A549 (cell line): Measurements from ENCODE around the gene TSHZ3. TPM values are rescaled to one million over a fixed set of nuclear protein-coding genes. Genes with fewer than 3 reads are reported as not detected.

Experiments
- ATAC-seq, 2 experiments: fragments of 200-7000 bp in 1 of 2; fragments of >200 bp in 1 of 2; cut with Nextera tagmentation in 1 of 2; cut with Tn5 transposase in 1 of 2; 3 replicates each; pipeline versions ENCODE4 v1.8.0 to v1.9.1; 2018 to 2020; ENCODE audit warnings: mild to moderate bottlenecking in 1 of 2, moderate library complexity in 1 of 2
- CTCF ChIA-PET: fragments of 300-600 bp; sonication (Branson Sonifier 250); formaldehyde crosslinking; extraction: SDS; loops from one replicate; lab custom pipeline; 2021; ENCODE audit warnings: antibody characterized with exemption, inconsistent platforms; lab: Yijun Ruan, JAX
- POLR2A ChIA-PET: fragments of 350-600 bp; formaldehyde crosslinking; extraction: SDS; loops from one replicate; lab custom pipeline; 2021; ENCODE audit warnings: antibody characterized with exemption, inconsistent platforms; lab: Yijun Ruan, JAX
- DNase-seq, 2 experiments: peaks; one replicate each; pipeline versions ENCODE4 v3.0.0 to v3.0.0-alpha.2; 2011 to 2016; ENCODE audit warnings: low read depth in 1 of 2, low spot score in 1 of 2
- FAIRE-seq: peaks from 2 replicates; lab custom pipeline; 2011; peaks lifted over from hg19 to GRCh38; lab: Jason Lieb, UNC
- H3K27ac ChIP-seq, 2 experiments: fragments of >200 bp; sonication (Bioruptor Twin); formaldehyde crosslinking; 3 replicates each; pipeline ENCODE4 v1.5.1; 2016 to 2017
- H3K4me1 ChIP-seq: fragments of >200 bp; sonication (Bioruptor Twin); formaldehyde crosslinking; 3 replicates; pipeline ENCODE4 v1.6.1; 2016
- H3K4me2 ChIP-seq: fragments of >200 bp; sonication (Bioruptor Twin); formaldehyde crosslinking; 3 replicates; pipeline ENCODE4 v1.6.1; 2016
- H3K4me3 ChIP-seq: fragments of >200 bp; sonication (Bioruptor Twin); formaldehyde crosslinking; 3 replicates; pipeline ENCODE4 v1.5.1; 2016
- H3K9me3 ChIP-seq: fragments of >200 bp; sonication (Bioruptor Twin); formaldehyde crosslinking; 3 replicates; pipeline ENCODE4 v1.6.1; 2016
- CBX2 ChIP-seq: fragments of 200-600 bp; sonication (generic); IDR thresholded peaks from 2 replicates; pipeline ENCODE4 v1.6.1; 2016; ENCODE audit warnings: low read depth, mild to moderate bottlenecking, borderline replicate concordance
- CEBPB ChIP-seq, 2 experiments: fragments of >200 bp in 1 of 2; sonication (Bioruptor Twin) in 1 of 2; formaldehyde crosslinking in 1 of 2; IDR thresholded peaks; 2 replicates each; pipeline ENCODE4 v1.6.1; 2012 to 2016
- EHF ChIP-seq: fragments of 250-450 bp; sonication (Bioruptor Pico); IDR thresholded peaks from 2 replicates; pipeline ENCODE4 v1.5.0; 2020; ENCODE audit warnings: mild to moderate bottlenecking
- EHMT2 ChIP-seq: fragments of 200-600 bp; sonication (generic); IDR thresholded peaks from 2 replicates; pipeline ENCODE4 v1.6.1; 2016; ENCODE audit warnings: antibody characterized with exemption, low read depth, mild to moderate bottlenecking, moderate library complexity
- FOSB ChIP-seq: fragments of 250-450 bp; sonication (Bioruptor Pico); IDR thresholded peaks from 2 replicates; pipeline ENCODE4 v1.5.0; 2020; ENCODE audit warnings: mild to moderate bottlenecking, moderate library complexity
- FOSL2 ChIP-seq, 2 experiments: fragments of 450-650 bp in 1 of 2; fragments of >200 bp in 1 of 2; sonication (Bioruptor Twin) in 1 of 2; formaldehyde crosslinking; IDR thresholded peaks; 2 replicates each; pipeline versions ENCODE4 v1.5.0 to v1.6.1; 2016 to 2020; ENCODE audit warnings: mild to moderate bottlenecking in 1 of 2, moderate library complexity in 1 of 2
- FOXS1 ChIP-seq: fragments of 250-450 bp; sonication (Bioruptor Pico); IDR thresholded peaks from 2 replicates; pipeline ENCODE4 v1.5.0; 2020; ENCODE audit warnings: mild to moderate bottlenecking, moderate library complexity
- JUNB ChIP-seq: fragments of >200 bp; sonication (Bioruptor Twin); formaldehyde crosslinking; IDR thresholded peaks from 2 replicates; pipeline ENCODE4 v1.6.1; 2016
- MYC ChIP-seq: IDR thresholded peaks from 2 replicates; pipeline ENCODE4 v1.6.1; 2012; ENCODE audit warnings: mild to moderate bottlenecking, inconsistent platforms, low read length, improper control_type of control experiment, borderline replicate concordance
- POLR2A ChIP-seq: IDR thresholded peaks from 2 replicates; pipeline ENCODE4 v1.6.1; 2012; ENCODE audit warnings: mild to moderate bottlenecking, low read length
- RFX5 ChIP-seq: fragments of 450-650 bp; IDR thresholded peaks from 2 replicates; pipeline ENCODE4 v1.7.1; 2014; ENCODE audit warnings: antibody characterized with exemption, mild to moderate bottlenecking, moderate library complexity
- RNF2 ChIP-seq: fragments of 200-600 bp; sonication (generic); IDR thresholded peaks from 2 replicates; pipeline ENCODE4 v1.6.1; 2016; ENCODE audit warnings: low read depth, mild to moderate bottlenecking, antibody characterized with exemption, moderate library complexity, borderline replicate concordance
- TP53 ChIP-seq: fragments of 250-450 bp; sonication (Bioruptor Pico); IDR thresholded peaks from 2 replicates; pipeline ENCODE4 v1.5.0; 2021; ENCODE audit warnings: mild to moderate bottlenecking, moderate library complexity
- ZC3H11A ChIP-seq: fragments of 450-650 bp; IDR thresholded peaks from 2 replicates; pipeline ENCODE4 v1.6.1; 2014; ENCODE audit warnings: antibody characterized with exemption, mild to moderate bottlenecking
- ZNF302 ChIP-seq: fragments of 250-450 bp; sonication (Bioruptor Pico); IDR thresholded peaks from 2 replicates; pipeline ENCODE4 v1.9.0; 2021; ENCODE audit warnings: inconsistent platforms, mild to moderate bottlenecking, moderate library complexity
- WGBS: methylation state at CpG from one replicate; pipeline ENCODE4 v1.1.6; 2017; ENCODE audit errors: missing lambda C conversion rate; 5-methylcytosine and 5-hydroxymethylcytosine counted together
- polyA plus RNA-seq, 4 experiments: library from polyadenylated mRNA; depleted of rRNA in 3 of 4; stranded (reverse); fragments of >200 nt; fragmentation: RNase III in 1 of 4; extraction: RNeasy Plus Mini Kit Qiagen cat#74134 plus additional on column Dnase treatment in 1 of 4; gene quantifications; 2 replicates in 3 of 4; 3 replicates in 1 of 4; pipeline ENCODE4 v1.2.3, GENCODE V29; 2011 to 2017
- TF ChIP-seq, protein P1 (sequence below): fragments of >200 bp; sonication (Bioruptor Twin); formaldehyde crosslinking; IDR thresholded peaks from 2 replicates; pipeline ENCODE4 v1.6.1; 2016
- TF ChIP-seq, protein P2 (sequence below): fragments of 450-650 bp; IDR thresholded peaks from 2 replicates; pipeline ENCODE4 v1.6.1; 2014; ENCODE audit warnings: antibody characterized with exemption
- TF ChIP-seq, protein P3 (sequence below): fragments of 150-350 bp; IDR thresholded peaks from 2 replicates; pipeline ENCODE4 v1.6.1; 2014; ENCODE audit warnings: low read depth, mild to moderate bottlenecking, low read length
- TF ChIP-seq, protein P4 (sequence below): fragments of >200 bp; sonication (Bioruptor Twin); formaldehyde crosslinking; IDR thresholded peaks from 3 replicates; pipeline ENCODE4 v1.5.1; 2016
- TF ChIP-seq, protein P5 (sequence below): IDR thresholded peaks from 2 replicates; pipeline ENCODE4 v1.6.1; 2012; ENCODE audit warnings: low read depth, borderline replicate concordance
- TF ChIP-seq, protein P6 (sequence below): IDR thresholded peaks from 2 replicates; pipeline ENCODE4 v1.6.1; 2012

TSHZ3 gene
- polyA plus RNA-seq, 2 of the 4 experiments (the other 2 are of a cell fraction): 0.92 to 2.0 TPM

DNA sequence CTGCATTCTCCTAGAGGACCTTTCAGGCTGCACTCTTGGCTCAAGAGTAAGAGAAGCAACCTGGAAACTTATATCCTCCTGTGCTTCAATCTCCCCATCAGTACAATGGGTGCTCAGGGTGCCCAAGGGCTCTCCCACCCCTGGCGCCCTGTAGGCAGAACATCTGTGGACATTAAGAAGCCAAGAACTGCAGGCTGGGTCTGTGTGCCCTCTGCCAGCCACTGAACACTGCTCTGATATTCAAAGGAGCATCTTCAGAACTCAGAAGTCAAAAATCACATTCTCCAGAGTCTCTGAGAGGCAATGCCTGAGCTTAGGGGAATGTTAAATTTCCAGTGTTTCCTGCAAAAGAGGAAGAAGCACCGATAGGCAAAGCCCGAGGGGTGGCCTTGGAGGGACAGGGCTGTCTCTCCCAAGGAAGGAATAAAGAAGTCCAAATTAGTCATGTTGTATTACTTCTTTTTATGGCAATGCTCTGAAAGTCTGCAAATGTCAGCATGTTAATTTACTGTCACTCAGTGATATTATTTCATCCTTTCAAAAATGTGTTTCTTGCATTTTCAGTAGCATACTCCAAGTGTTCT lies 88.1 kb downstream of the TSHZ3 start:
- FAIRE-seq (peak; percentile 63), ATAC-seq (no peak), DNase-seq (no peak)
- no peak overlapping the region for H3K27ac ChIP-seq
- no peak overlapping the region for H3K4me3 ChIP-seq
- H3K9me3 ChIP-seq: peaks cover 38% of the 10 kb centered on the region
- no peaks in the 10 kb centered on the region for H3K4me1 ChIP-seq
- 4% methylated on average over 3 of the region's 3 CpGs for WGBS
- POLR2A ChIA-PET: no interaction called here
- CTCF ChIA-PET: no interaction called here
- H3K4me2 ChIP-seq: no peak overlapping the region
- no peak for TF ChIP-seq ZNF302 (CRISPR knock-in tag)
- TF ChIP-seq, protein P1, sequence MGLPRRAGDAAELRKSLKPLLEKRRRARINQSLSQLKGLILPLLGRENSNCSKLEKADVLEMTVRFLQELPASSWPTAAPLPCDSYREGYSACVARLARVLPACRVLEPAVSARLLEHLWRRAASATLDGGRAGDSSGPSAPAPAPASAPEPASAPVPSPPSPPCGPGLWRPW: no peak
- TF ChIP-seq, protein P2, sequence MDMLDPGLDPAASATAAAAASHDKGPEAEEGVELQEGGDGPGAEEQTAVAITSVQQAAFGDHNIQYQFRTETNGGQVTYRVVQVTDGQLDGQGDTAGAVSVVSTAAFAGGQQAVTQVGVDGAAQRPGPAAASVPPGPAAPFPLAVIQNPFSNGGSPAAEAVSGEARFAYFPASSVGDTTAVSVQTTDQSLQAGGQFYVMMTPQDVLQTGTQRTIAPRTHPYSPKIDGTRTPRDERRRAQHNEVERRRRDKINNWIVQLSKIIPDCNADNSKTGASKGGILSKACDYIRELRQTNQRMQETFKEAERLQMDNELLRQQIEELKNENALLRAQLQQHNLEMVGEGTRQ: no peak
- TF ChIP-seq TP53 (CRISPR knock-in tag): no peak
- no peak for TF ChIP-seq JUNB
- TF ChIP-seq, protein P3, sequence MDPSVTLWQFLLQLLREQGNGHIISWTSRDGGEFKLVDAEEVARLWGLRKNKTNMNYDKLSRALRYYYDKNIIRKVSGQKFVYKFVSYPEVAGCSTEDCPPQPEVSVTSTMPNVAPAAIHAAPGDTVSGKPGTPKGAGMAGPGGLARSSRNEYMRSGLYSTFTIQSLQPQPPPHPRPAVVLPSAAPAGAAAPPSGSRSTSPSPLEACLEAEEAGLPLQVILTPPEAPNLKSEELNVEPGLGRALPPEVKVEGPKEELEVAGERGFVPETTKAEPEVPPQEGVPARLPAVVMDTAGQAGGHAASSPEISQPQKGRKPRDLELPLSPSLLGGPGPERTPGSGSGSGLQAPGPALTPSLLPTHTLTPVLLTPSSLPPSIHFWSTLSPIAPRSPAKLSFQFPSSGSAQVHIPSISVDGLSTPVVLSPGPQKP: no peak
- no peak for TF ChIP-seq FOSB (CRISPR knock-in tag)
- TF ChIP-seq EHF (CRISPR knock-in tag): no peak
- no peak for TF ChIP-seq MYC
- TF ChIP-seq CBX2: no peak
- TF ChIP-seq, protein P4, sequence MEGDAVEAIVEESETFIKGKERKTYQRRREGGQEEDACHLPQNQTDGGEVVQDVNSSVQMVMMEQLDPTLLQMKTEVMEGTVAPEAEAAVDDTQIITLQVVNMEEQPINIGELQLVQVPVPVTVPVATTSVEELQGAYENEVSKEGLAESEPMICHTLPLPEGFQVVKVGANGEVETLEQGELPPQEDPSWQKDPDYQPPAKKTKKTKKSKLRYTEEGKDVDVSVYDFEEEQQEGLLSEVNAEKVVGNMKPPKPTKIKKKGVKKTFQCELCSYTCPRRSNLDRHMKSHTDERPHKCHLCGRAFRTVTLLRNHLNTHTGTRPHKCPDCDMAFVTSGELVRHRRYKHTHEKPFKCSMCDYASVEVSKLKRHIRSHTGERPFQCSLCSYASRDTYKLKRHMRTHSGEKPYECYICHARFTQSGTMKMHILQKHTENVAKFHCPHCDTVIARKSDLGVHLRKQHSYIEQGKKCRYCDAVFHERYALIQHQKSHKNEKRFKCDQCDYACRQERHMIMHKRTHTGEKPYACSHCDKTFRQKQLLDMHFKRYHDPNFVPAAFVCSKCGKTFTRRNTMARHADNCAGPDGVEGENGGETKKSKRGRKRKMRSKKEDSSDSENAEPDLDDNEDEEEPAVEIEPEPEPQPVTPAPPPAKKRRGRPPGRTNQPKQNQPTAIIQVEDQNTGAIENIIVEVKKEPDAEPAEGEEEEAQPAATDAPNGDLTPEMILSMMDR: no peak
- no peak for TF ChIP-seq FOSL2 (IDR thresholded peaks at IDR 0.05)
- TF ChIP-seq FOSL2 (CRISPR knock-in tag; IDR thresholded peaks at IDR 0.05): no peak
- no peak for TF ChIP-seq CEBPB (IDR thresholded peaks at IDR 0.05)
- no peak for TF ChIP-seq ZC3H11A
- TF ChIP-seq, protein P5, sequence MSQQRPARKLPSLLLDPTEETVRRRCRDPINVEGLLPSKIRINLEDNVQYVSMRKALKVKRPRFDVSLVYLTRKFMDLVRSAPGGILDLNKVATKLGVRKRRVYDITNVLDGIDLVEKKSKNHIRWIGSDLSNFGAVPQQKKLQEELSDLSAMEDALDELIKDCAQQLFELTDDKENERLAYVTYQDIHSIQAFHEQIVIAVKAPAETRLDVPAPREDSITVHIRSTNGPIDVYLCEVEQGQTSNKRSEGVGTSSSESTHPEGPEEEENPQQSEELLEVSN: no peak
- TF ChIP-seq, protein P6, sequence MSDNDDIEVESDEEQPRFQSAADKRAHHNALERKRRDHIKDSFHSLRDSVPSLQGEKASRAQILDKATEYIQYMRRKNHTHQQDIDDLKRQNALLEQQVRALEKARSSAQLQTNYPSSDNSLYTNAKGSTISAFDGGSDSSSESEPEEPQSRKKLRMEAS: no peak

DNA sequence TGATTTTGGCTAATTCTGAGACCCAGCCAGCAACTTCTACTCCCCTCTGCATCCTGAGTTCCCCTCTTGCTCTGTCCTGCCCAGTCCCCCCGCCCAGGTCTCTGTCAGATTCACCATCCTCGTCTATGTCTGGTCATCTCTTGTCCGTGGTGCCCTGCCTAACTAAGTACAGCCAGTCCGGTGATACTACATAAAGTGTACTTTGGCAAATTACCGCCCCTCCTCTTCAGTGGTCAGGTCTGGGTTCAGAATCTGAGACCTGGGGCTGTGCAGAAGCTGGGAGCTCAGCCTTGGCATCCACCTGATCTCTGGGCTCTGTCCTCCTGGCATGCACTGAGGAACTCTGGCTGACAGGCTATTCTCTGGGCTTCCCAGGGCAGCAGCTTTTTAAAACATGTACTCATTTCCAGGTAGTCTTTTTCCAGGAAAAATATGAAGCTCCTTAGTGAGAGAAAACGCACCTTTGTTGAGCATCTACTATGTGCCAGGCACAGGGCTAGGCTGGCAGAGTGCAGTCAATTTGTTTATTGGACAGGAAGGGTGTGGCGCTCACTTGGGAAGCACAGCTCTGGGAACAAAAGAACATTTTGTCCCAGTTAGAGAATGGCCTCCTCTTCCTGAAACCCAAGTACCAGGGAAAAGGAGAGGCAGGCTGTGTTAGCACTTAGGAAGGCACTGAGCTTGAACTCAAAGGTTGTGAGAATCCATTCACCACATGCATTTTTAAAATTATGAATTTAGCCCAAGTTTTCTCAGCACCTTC lies 88.9 kb downstream of the TSHZ3 start:
- H3K4me1 ChIP-seq: no peaks in the 10 kb centered on the region
- no peak overlapping the region for H3K4me2 ChIP-seq
- no peak overlapping the region for H3K27ac ChIP-seq
- H3K9me3 ChIP-seq: peaks cover 38% of the 10 kb centered on the region
- no peak for FAIRE-seq
- CTCF ChIA-PET: interaction anchor here (0.6 kb wide), 1 partner anchor 320 kb away, joined by 3 read pairs; no protein-coding TSS in a partner anchor
- no peak overlapping the region for H3K4me3 ChIP-seq
- TF ChIP-seq RNF2: no peak
- no peak for TF ChIP-seq EHMT2
- no peak for TF ChIP-seq POLR2A
- TF ChIP-seq RFX5: no peak
- no peak for TF ChIP-seq FOXS1 (CRISPR knock-in tag)
- 18% methylated on average over 7 of the region's 7 CpGs for WGBS
- no peak for DNase-seq
- ATAC-seq: no peak
- POLR2A ChIA-PET: no interaction called here
